Heart right ventricle (tissue), 16 donors: ENCODE data around the gene JHY. TPM values are rescaled to one million over a fixed set of nuclear protein-coding genes. Genes with fewer than 3 reads are reported as not detected.

Source experiments
- ATAC-seq, 8 donors: fragments of 200-7000 bp; cut with Tn5 transposase; one replicate each; pipeline ENCODE4 v1.9.1; 2020; ENCODE audit warnings: mild to moderate bottlenecking in 8 of 8, moderate library complexity in 8 of 8, moderate number of reproducible peaks in 1 of 8
- DNase-seq, 2 donors: peaks; one replicate each; pipeline ENCODE4 v3.0.0-alpha.2; 2020
- H3K27ac ChIP-seq, 10 donors: fragments of 200-600 bp; sonication (generic) in 2 of 10; one replicate each; pipeline versions ENCODE4 v1.5.0 to v1.8.0; 2020 to 2022; ENCODE audit warnings: mild to moderate bottlenecking in 3 of 10
- H3K27me3 ChIP-seq, 7 donors: fragments of 200-600 bp; one replicate each; pipeline ENCODE4 v1.8.0; 2021 to 2022; ENCODE audit warnings: mild to moderate bottlenecking in 2 of 7
- H3K36me3 ChIP-seq, 9 donors: fragments of 200-600 bp; sonication (generic) in 1 of 9; one replicate each; pipeline versions ENCODE4 v1.5.0 to v1.8.0; 2020 to 2022; ENCODE audit warnings: mild to moderate bottlenecking in 2 of 9
- H3K4me1 ChIP-seq, 9 donors: fragments of 200-600 bp; sonication (generic) in 1 of 9; one replicate each; pipeline versions ENCODE4 v1.5.0 to v1.8.0; 2020 to 2022; ENCODE audit warnings: mild to moderate bottlenecking in 4 of 9
- H3K4me3 ChIP-seq, 10 donors: fragments of 200-600 bp; sonication (generic) in 2 of 10; one replicate each; pipeline versions ENCODE4 v1.5.0 to v1.8.0; 2020 to 2022; ENCODE audit warnings: mild to moderate bottlenecking in 7 of 10, moderate library complexity in 2 of 10
- H3K9me3 ChIP-seq, 11 donors: fragments of 200-600 bp in 10 of 11; sonication (generic) in 2 of 11; one replicate each; pipeline versions ENCODE4 v1.5.0 to v1.8.0; 2013 to 2022; ENCODE audit warnings: mild to moderate bottlenecking in 2 of 11, control low read depth in 1 of 11, moderate library complexity in 1 of 11
- WGBS, 2 donors: extraction: QIAGEN DNeasy Blood & Tissue Kit; methylation state at CpG; one replicate each; pipeline ENCODE4 v1.1.7; 2013; ENCODE audit warnings: inconsistent platforms in 1 of 2; 5-methylcytosine and 5-hydroxymethylcytosine counted together
- intact Hi-C, 10 donors: fragments of 100-400 bp; cut with DNase I; formaldehyde crosslinking; loops; one replicate each; pipeline versions ENCODE4 v1.11.1 to v1.14.2; 2022
- polyA plus RNA-seq, 2 donors: library from polyadenylated mRNA; stranded (reverse); fragments of 200-250 nt; gene quantifications; one replicate each; pipeline ENCODE4 v1.2.3, GENCODE V29; 2013
- total RNA-seq, 10 donors: library from RNA; stranded (reverse); fragmentation: NEBNext Ultra II Directional in 3 of 10; extraction: Animal tissue kit (Norgen Biotek cat#: 25700) in 3 of 10; gene quantifications; one replicate each; pipeline versions ENCODE4 v1.2.1 to v1.2.4, GENCODE V29; 2021 to 2023
- TF ChIP-seq, protein P1 (sequence below), 9 donors: fragments of 200-600 bp; sonication (generic) in 2 of 9; IDR thresholded peaks; one replicate each; pipeline versions ENCODE4 v1.5.0 to v1.8.0; 2021 to 2022; ENCODE audit warnings: antibody characterized with exemption in 9 of 9, mild to moderate bottlenecking in 5 of 9, moderate library complexity in 1 of 9
- donor health status: Arrhythmogenic right ventricular cardiomyopathy.
- donor health status: ischemic (EF 13 %, LVEDD 7.1; RV severe dilation, severe dysfunction).
- donor health status: healthy with polysubstance abuse.
- donor health status: DM: no; HTN: yes; CAD: no.
- donor health status: DM: no; HTN: no; CAD: no.
- donor health status: ischemic (EF 25% LVEDD 6.9; RV normal size, moderate dysfunction).
- donor health status: ischemic (EF 25% LVEDD 5.7; RV mildly dilated, moderate dysfunction).
- donor health status: healthy.
- donor health status: DM: yes; HTN: yes; CAD: no.
- donor health status: Ischemic cardiomyopathy.
- donor health status: ischemic (EF 35%, LVEDD 5.7; RV mildly dilated, moderate dysfunction).
- donor health status: nonischemic (EF 11% LVEDD 7.7; RV severe dilation, severe dysfunction).
- donor health status: DM: yes; HTN: yes; CAD: no.
- donor health status: PGD.
- donor health status: ischemic (EF 29% LVEDD 5.4; RV normal size, mild dysfunction).
- donor health status: nonischemic (EF 23%, LVEDD 6.1; RV moderate dilation, normal function).

The JHY gene
- total and polyA plus RNA-seq, 12 donors = 0.41 to 2.3 (median 1.7) TPM

DNA sequence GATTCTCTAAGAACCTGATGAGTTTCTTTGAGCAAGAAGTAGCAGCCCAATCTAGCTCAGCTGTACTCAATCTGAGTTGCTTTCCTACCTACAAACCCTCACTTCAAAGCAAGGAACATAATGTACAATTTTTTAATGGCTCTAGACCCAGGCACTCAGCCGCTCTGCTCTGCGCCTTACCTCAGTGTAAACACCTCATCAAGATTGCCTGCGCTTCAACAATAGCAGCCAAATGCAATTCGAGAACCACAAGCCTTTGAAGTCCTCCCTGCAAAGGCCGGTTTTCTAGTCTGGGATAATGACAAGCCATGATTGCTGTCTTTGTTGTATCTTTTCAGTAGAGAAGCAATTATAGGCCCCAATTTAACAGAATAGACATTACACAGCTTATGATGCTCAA lies 38.0 kb downstream of the JHY start:
- no peaks in the 10 kb centered on the region for H3K36me3 ChIP-seq
- H3K27me3 ChIP-seq = no peaks in the 10 kb centered on the region
- WGBS, 2 donors = 78 to 86% methylated on average over 5 of the region's 5 CpGs
- H3K9me3 ChIP-seq = no peaks in the 10 kb centered on the region
- no peak overlapping the region for H3K4me3 ChIP-seq
- DNase-seq (no peak), ATAC-seq (no peak)
- intact Hi-C loops = no loop called here
- no peak overlapping the region for H3K27ac ChIP-seq
- H3K4me1 ChIP-seq = no peaks in the 10 kb centered on the region
- TF ChIP-seq, protein P1, sequence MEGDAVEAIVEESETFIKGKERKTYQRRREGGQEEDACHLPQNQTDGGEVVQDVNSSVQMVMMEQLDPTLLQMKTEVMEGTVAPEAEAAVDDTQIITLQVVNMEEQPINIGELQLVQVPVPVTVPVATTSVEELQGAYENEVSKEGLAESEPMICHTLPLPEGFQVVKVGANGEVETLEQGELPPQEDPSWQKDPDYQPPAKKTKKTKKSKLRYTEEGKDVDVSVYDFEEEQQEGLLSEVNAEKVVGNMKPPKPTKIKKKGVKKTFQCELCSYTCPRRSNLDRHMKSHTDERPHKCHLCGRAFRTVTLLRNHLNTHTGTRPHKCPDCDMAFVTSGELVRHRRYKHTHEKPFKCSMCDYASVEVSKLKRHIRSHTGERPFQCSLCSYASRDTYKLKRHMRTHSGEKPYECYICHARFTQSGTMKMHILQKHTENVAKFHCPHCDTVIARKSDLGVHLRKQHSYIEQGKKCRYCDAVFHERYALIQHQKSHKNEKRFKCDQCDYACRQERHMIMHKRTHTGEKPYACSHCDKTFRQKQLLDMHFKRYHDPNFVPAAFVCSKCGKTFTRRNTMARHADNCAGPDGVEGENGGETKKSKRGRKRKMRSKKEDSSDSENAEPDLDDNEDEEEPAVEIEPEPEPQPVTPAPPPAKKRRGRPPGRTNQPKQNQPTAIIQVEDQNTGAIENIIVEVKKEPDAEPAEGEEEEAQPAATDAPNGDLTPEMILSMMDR (IDR thresholded peaks at IDR 0.05) = no peak

DNA sequence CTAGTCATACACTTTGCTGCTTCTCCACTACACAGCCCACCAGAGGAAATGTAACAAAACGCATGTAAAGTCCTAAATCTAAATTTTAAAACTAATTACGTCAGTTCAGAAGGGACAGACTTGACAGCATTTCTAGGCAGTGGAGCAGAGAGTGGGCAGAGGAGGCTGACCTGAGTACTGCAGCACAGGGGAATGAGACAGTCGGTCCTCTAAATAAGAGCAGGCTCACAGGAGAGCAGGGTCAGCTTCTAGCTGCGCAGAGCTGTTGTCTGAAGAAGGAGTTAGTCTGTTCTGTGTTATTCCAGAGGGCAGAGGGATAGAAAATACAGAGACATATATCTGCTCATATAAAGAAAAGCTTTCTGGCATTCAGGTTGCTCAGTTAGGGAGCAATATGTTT lies 40.3 kb downstream of the JHY start:
- no peaks in the 10 kb centered on the region for H3K9me3 ChIP-seq
- no peaks in the 10 kb centered on the region for H3K36me3 ChIP-seq
- TF ChIP-seq, protein P1 (IDR thresholded peaks at IDR 0.05) = no peak
- intact Hi-C loops = no loop called here
- H3K27ac ChIP-seq = no peak overlapping the region
- WGBS, 2 donors = 83 to 88% methylated on average over 4 of the region's 4 CpGs
- DNase-seq = no peak
- H3K4me1 ChIP-seq = no peaks in the 10 kb centered on the region
- H3K4me3 ChIP-seq = no peak overlapping the region
- no peak for ATAC-seq
- no peaks in the 10 kb centered on the region for H3K27me3 ChIP-seq

DNA sequence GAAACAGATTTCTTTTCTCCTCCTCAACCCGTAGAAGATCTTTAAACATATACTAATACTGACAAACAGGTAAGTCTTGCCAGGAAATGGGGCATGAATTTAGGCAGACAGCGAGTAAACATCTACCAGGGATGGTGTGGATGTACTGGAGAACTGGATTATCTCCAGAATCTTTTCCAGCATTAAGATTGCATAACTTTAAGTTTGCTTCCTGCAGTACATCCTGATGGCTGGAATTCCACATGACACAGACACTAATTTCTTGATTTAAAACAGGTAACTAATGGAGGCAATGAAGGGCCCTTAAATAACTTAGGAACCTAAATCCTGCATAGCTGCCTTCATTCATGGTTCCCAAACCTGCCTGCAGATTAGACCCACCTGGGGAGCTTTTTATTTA lies 40.7 kb downstream of the JHY start:
- Histone ChIP-seq H3K9me3 (no peaks in the 10 kb centered on the region), H3K4me3 (no peak overlapping the region), H3K4me1 (no peaks in the 10 kb centered on the region), H3K27me3 (no peaks in the 10 kb centered on the region), H3K36me3 (no peaks in the 10 kb centered on the region), H3K27ac (no peak overlapping the region)
- 87 to 91% methylated on average over 2 of the region's 2 CpGs for WGBS, 2 donors
- ATAC-seq (no peak), DNase-seq (no peak)
- intact Hi-C loops = no loop called here
- TF ChIP-seq, protein P1 (IDR thresholded peaks at IDR 0.05) = no peak

DNA sequence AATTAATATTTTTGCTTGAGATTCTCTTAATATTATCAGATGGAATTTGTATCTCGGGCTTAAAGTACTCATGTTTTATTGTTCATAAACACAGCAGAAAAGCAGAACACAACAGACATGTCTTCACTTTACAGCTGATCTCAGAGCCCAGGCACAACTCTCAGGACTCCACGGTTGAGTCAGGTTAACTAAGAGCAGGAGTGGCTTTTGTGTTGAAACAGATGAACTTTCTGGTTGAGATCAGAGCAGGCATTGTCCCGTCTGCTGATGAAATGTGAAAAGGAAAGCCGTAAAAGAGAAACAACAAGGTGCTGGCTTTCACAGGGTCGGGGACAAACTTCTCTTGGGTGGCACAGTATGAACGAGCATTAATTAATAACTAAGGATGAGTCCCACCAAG lies 49.0 kb downstream of the JHY start:
- Histone ChIP-seq H3K9me3 (no peaks in the 10 kb centered on the region), H3K27me3 (no peaks in the 10 kb centered on the region), H3K27ac (no peak overlapping the region), H3K4me1 (no peaks in the 10 kb centered on the region), H3K36me3 (no peaks in the 10 kb centered on the region), H3K4me3 (no peak overlapping the region)
- TF ChIP-seq, protein P1 (IDR thresholded peaks at IDR 0.05) = no peak
- ATAC-seq (no peak), DNase-seq (no peak)
- intact Hi-C loops = no loop called here
- 84 to 85% methylated on average over 6 of the region's 6 CpGs for WGBS, 2 donors

DNA sequence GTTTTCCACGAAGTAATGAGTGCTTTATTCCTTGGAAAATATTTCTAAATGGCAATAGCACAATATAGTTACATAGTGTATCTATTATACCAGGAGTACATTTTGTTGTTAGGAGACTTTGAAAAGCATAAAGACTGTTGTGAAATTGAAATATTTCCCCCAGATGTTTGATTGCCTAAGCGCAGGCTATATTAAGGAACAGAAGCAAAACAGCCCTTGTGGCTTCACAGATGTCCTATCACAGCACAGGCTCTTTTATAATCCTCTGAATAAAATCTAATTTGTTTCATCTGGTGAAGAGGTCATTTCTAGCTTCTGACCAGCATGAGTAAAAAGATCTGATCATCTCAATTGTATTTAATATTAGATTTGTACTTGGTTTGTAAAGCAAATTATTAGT lies 50.9 kb downstream of the JHY start:
- H3K36me3 ChIP-seq = no peaks in the 10 kb centered on the region
- no peaks in the 10 kb centered on the region for H3K4me1 ChIP-seq
- no peak overlapping the region for H3K4me3 ChIP-seq
- intact Hi-C loops = no loop called here
- no peak overlapping the region for H3K27ac ChIP-seq
- WGBS, 2 donors = 60 to 73% methylated on average over 2 of the region's 2 CpGs
- TF ChIP-seq, protein P1 (IDR thresholded peaks at IDR 0.05) = no peak
- DNase-seq = no peak
- ATAC-seq = no peak
- no peaks in the 10 kb centered on the region for H3K9me3 ChIP-seq
- no peaks in the 10 kb centered on the region for H3K27me3 ChIP-seq
